Brain microvascular endothelial cell (primary cell): Measurements from ENCODE around the gene SLC9A2.

Experiments
- DNase-seq: peaks from one replicate; pipeline ENCODE4 v3.0.0-alpha.2; 2020
- H3K27ac ChIP-seq: fragments of 250-450 bp; sonication (Bioruptor Pico); 2 replicates; pipeline ENCODE4 v1.5.1; 2020; ENCODE audit warnings: mild to moderate bottlenecking, moderate library complexity
- H3K27me3 ChIP-seq: fragments of 250-450 bp; sonication (Bioruptor Pico); replicated peaks from 2 replicates; pipeline ENCODE4 v1.5.1; 2020; ENCODE audit warnings: mild to moderate bottlenecking
- H3K36me3 ChIP-seq: fragments of 250-450 bp; sonication (Bioruptor Pico); replicated peaks from 2 replicates; pipeline ENCODE4 v1.5.1; 2020; ENCODE audit warnings: mild to moderate bottlenecking
- H3K4me3 ChIP-seq: 2 replicates; pipeline ENCODE4 v1.5.1; 2011; ENCODE audit warnings: low read depth, mild to moderate bottlenecking, control low read depth, low read length, moderate library complexity
- in situ Hi-C: cut with HindIII; loops from 2 replicates; pipeline ENCODE4 v1.10.0; 2017; ENCODE audit warnings: low sequenced_read_pairs, low pct_ligation_motif_present
- TF ChIP-seq, protein P1 (sequence below): IDR thresholded peaks from 2 replicates; pipeline ENCODE4 v1.5.1; 2011; ENCODE audit warnings: low read depth, mild to moderate bottlenecking, moderate library complexity, low read length, control low read depth, inconsistent platforms; ENCODE audit errors: missing control alignments

SLC9A2 gene

DNA sequence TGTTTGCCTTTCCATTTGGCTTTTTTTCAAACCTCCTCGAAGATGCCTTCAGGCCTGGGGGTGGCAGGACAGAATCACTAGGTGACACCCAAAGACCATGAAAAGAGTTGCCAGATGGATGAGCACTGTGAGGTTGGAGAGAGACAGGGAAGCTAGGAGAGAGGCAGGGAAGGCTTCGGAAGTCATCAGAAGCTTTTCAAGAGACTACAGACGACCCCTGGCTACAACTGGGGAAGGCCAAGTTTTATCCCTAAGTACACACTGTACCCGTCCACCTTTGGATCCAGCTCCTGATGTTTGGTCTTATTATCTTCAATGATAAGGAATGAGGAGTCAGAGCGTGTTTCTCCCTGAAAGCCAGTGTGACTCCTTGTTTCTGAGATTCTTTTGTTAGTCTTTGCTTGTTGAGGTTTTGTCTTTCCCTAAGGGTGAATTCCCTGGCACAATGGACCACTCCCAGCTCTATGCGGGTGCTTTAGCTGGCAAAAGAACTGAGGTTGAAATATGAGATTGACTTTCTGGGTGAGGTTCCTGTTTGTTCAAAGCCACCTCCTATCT is 33.4 kb upstream of the SLC9A2 start:
- Histone ChIP-seq H3K27ac (no peak overlapping the region), H3K27me3 (no peaks in the 10 kb centered on the region), H3K4me3 (no peak overlapping the region), H3K36me3 (no peaks in the 10 kb centered on the region)
- DNase-seq, result no peak
- in situ Hi-C loops, result no loop called here
- TF ChIP-seq, protein P1, sequence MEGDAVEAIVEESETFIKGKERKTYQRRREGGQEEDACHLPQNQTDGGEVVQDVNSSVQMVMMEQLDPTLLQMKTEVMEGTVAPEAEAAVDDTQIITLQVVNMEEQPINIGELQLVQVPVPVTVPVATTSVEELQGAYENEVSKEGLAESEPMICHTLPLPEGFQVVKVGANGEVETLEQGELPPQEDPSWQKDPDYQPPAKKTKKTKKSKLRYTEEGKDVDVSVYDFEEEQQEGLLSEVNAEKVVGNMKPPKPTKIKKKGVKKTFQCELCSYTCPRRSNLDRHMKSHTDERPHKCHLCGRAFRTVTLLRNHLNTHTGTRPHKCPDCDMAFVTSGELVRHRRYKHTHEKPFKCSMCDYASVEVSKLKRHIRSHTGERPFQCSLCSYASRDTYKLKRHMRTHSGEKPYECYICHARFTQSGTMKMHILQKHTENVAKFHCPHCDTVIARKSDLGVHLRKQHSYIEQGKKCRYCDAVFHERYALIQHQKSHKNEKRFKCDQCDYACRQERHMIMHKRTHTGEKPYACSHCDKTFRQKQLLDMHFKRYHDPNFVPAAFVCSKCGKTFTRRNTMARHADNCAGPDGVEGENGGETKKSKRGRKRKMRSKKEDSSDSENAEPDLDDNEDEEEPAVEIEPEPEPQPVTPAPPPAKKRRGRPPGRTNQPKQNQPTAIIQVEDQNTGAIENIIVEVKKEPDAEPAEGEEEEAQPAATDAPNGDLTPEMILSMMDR, result no peak

DNA sequence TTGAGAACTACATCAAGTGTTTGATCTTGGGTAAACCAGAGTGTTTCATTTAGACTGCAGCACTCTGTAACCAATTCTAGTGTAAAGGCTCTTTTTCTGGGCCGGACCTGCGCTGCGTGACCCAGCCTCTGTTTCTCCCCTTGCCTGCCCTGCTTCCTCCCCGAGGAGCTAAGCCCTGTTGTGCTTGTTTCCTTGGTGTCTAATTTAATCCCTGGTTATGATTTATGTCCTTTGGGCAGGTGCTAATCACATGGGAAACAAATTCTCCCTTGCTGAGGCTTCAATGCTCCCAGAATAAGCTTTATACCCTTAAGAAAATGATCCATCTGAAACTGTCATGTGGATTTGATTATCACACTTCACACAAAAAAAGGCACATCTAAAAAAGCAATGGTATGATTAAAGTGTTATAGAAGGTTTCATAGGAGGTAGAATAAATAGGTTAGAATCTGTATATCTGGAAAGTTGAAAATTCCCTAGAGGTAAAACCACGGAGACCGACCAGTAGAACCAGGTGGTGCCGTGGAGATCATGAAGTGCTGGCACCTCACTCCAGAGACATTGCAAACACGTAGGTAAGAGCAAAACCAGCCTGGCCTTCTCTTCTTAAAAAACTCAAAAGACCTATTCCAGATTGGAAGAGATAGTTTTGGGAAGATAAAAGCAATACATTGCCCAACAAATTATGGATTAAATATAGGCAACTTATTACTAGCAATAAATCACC is 31.0 kb upstream of the SLC9A2 start:
- TF ChIP-seq, protein P1, result no peak
- DNase-seq, result no peak
- no peaks in the 10 kb centered on the region for H3K36me3 ChIP-seq
- H3K27ac ChIP-seq, result no peak overlapping the region
- H3K4me3 ChIP-seq, result no peak overlapping the region
- in situ Hi-C loops, result no loop called here
- H3K27me3 ChIP-seq, result no peaks in the 10 kb centered on the region

- Histone ChIP-seq H3K4me3 (no peak overlapping the region), H3K27ac (no peak overlapping the region), H3K27me3 (no peaks in the 10 kb centered on the region), H3K36me3 (no peaks in the 10 kb centered on the region)
- in situ Hi-C loops, result no loop called here
- no peak for DNase-seq
- TF ChIP-seq, protein P1, result no peak
These were observed 29.9 kb upstream of the SLC9A2 start for GRCh38 chr2:102589444-102589843.

DNA sequence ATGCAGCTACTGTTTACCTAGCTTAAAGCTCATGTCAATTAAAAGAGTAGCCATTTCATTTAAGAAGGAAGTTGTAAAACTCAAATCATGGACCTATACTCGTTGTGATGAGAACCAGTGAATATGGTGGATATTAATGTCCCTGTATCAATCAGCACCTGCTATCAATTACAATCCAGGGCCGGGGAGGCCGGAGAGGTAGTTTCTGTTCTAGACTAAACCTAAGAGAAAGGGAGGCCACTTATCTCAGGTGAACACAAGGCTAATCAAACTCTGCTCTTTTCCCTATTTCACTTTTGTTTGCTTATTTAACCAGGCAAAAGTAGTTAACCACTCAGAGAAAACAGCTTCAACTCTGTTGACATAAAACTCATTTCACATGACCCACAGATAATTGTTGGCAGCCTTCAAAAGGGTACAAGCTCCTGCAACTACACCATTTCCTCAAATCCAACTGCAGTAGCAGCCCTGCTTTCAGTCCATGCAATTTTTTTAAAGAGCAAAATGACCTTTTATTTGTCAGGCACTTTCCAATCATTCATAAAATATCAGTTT is 27.8 kb upstream of the SLC9A2 start:
- Histone ChIP-seq H3K27me3 (no peaks in the 10 kb centered on the region), H3K36me3 (no peaks in the 10 kb centered on the region), H3K27ac (no peak overlapping the region), H3K4me3 (no peak overlapping the region)
- in situ Hi-C loops, result no loop called here
- DNase-seq, result no peak
- TF ChIP-seq, protein P1, result no peak

GRCh38 chr2:102592601-102593000 is 26.8 kb upstream of the SLC9A2 start:
- in situ Hi-C loops, result no loop called here
- Histone ChIP-seq H3K36me3 (no peaks in the 10 kb centered on the region), H3K27me3 (no peaks in the 10 kb centered on the region), H3K4me3 (no peak overlapping the region), H3K27ac (no peak overlapping the region)
- DNase-seq, result peak; percentile 38
- TF ChIP-seq, protein P1, result peak; percentile 58
